HG03095 (cell line): Measurements from ENCODE around the gene APEH.

Source experiments
- ATAC-seq: cut with Tn5 transposase; IDR thresholded peaks from one replicate; pipeline ENCODE4 v1.9.1; 2021; ENCODE audit warnings: moderate library complexity; ENCODE audit not compliant: unreplicated experiment

APEH gene

GRCh38 chr3:49711489-49711888 is 37.3 kb downstream of the APEH start:
- ATAC-seq: no peak

GRCh38 chr3:49712166-49712565 is 38.0 kb downstream of the APEH start:
- no peak for ATAC-seq

- no peak for ATAC-seq
These were observed 38.6 kb downstream of the APEH start for GRCh38 chr3:49712631-49713317.

GRCh38 chr3:49713336-49714105 is 39.4 kb downstream of the APEH start:
- ATAC-seq: no peak

GRCh38 chr3:49714728-49715550 is 40.8 kb downstream of the APEH start:
- no peak for ATAC-seq

- no peak for ATAC-seq
These were observed 41.5 kb downstream of the APEH start for GRCh38 chr3:49715611-49716121.

- ATAC-seq: no peak
These were observed 42.0 kb downstream of the APEH start for GRCh38 chr3:49716169-49716568.

GRCh38 chr3:49716691-49717210 is 42.6 kb downstream of the APEH start:
- no peak for ATAC-seq

GRCh38 chr3:49717211-49717958 is 43.2 kb downstream of the APEH start:
- ATAC-seq: no peak

GRCh38 chr3:49717959-49718857 is 44.1 kb downstream of the APEH start:
- no peak for ATAC-seq

- no peak for ATAC-seq
These were observed 44.7 kb downstream of the APEH start for GRCh38 chr3:49718858-49719213.

GRCh38 chr3:49719214-49719884 is 45.2 kb downstream of the APEH start, which contains the start of gene AMIGO3:
Gene AMIGO3, minus strand, starts transcription at chr3:49719684. Its CDS starts 219 bp downstream, at chr3:49719465.
- peak; percentile 41 for ATAC-seq

GRCh38 chr3:49720855-49721595 is 46.9 kb downstream of the APEH start:
- ATAC-seq: no peak

GRCh38 chr3:49721596-49721895 is 47.4 kb downstream of the APEH start:
- no peak for ATAC-seq

GRCh38 chr3:49721896-49722781 is 48.0 kb downstream of the APEH start:
- ATAC-seq: no peak

- ATAC-seq: no peak
These were observed 48.7 kb downstream of the APEH start for GRCh38 chr3:49722896-49723295.

- no peak for ATAC-seq
These were observed 49.1 kb downstream of the APEH start for GRCh38 chr3:49723296-49723627.
